ENCODE measurements around the gene TMEM63A.
"Not testable (repeated sequence)": the region's sequence is repeated elsewhere in the genome, so short reads cannot be mapped to it uniquely, and the experiment has no call there.

Gene TMEM63A

DNA sequence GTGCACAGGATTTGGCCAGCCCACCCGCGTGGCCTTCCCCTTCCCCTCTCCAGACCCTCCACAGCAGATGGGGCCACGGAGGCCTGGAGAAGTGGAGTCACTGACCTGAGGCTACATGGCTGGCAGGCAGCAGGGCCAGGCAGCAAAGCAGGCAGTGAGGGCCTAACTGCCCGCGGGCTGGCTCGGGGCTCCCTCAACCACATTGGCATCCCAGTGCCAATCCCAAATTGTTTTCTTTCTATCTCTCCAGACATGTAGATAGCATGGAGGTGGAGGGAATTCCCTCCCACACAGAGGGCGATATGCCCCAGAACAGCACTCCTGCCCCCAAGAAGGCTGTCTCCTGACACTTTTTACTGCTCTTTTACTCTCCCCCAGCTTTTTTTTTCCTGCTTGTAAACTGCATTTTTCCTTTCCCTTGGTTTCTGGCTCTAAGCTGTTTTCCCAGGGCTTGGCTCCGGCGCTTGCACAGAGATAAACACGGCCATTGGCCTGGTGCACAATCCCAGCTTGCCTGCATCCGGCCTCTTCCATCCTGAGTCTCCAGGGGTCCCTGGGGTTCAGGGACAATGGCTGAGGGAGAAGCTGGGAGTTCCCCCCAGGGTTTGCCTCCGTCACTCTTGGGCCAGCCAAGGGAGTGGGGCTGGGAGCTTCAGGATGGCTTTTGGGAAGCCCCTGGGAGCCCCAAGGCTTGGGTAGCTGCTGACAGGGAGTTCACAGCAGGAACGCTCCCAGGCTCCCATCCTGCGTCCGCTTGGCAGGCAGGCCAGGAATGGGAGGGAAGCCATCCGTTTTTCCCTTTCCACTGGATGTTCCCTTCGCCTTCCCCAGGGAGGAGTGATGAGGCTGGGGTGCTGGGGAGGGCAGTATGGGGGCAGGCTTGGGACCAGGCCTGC lies 65.3 kb downstream of the TMEM63A start:
- DNase-seq, result no peak

DNA sequence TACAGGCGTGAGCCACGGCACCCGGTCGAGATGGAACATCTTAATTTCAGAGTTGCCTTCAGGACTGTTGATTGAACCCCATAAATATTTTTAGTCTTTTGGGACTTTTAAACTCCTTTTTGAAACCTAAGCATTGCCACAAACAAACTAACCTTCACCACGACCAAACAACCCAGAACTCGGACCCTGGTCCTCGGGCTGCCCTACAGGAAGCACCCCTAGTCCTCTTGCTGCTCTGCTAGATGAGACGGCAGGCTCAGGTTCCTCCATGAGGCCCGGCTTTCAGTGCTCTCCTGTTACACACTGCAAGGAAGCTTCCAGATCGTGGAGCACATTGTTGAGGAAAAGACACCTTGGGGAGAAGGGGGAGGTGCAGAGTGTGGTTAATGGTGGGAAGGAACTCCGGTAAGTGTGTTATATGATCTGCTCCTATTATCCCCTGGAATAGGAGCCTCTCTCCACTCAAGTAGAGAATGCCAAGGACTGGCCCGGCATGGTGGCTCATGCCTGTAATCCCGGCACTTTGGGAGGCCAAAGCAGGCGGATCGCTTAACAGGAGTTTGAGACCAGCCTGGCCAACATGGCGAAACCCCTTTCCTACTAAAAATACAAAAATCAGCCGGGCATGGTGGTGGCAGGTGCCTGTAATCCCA lies 66.5 kb downstream of the TMEM63A start:
- DNase-seq, result no peak

DNA sequence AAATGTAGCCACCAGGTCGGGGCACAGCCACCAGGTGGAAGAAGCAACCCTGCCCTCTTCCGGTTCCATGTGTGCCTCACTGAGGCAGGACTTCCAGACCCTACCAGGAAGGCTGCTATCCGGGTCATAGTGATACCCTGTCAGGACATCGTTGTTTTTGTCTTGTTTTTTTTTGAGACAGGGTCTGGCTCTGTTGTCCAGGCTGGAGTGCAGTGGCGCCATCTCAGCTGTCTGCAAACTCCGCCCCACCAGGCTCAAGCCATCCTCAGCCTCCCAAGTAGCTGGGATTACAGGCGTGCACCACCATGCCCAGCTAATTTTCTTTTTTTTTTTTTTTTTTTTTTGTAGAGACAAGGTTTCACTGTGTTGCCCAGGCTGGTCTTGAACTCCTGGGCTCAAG lies 67.1 kb downstream of the TMEM63A start:
- not testable (repeated sequence) for DNase-seq

DNA sequence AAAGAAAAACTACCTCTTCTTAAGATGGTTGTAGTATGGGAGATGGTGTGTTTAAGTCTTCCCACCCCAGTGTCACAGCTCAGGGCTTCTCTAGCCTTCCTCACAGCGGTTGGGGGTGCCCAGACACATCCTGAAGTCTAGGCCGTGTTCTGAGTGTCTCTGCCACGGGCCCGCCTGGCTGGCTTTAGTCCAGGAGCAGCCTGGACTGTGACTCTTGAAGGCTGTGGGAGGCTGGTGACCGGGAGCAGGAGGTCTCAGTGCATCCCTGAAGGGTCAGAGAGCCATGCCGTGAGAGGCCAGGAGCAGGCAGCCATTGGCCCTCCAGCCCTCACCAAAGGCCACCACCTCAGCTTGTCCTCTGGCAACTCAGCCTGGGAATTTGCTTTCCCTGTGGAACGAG lies 67.8 kb downstream of the TMEM63A start:
- DNase-seq, result no peak

DNA sequence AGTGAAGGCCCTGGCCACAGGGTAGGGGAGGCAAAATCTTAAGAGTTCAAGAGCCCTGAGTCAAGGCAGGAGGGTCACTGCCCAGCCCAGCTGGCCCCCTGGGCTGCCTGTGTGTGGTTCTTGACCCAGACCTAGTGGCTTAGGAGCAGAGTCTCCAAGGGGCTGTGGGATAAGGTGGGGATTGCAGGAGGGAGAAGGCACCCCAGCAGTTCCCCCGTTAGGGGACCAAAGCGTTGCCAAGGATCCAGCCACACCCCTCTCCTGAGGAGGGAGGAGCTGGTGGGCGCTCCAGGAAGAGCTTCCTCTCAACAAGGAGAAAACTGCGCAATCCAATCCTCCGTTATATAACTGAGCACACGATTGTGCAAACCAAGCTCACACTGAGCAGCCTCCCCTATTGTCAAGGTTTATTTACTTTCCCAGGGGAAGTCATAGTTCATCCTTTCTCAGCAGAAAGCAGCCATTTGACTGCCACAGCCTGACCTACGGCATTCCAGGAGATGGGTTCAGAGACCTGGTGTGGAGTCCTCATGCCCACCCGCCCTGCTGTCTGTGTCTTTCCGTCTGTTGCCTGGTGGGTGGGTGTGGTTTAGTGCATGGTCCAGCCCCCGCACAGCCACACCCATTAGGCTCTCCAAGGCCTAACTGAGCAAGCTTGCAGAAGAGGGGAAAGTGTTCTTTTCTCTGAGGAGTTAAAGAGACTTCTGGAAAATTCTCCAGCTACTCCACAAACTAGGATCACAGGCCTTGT lies 68.8 kb downstream of the TMEM63A start:
- DNase-seq, result no peak

DNA sequence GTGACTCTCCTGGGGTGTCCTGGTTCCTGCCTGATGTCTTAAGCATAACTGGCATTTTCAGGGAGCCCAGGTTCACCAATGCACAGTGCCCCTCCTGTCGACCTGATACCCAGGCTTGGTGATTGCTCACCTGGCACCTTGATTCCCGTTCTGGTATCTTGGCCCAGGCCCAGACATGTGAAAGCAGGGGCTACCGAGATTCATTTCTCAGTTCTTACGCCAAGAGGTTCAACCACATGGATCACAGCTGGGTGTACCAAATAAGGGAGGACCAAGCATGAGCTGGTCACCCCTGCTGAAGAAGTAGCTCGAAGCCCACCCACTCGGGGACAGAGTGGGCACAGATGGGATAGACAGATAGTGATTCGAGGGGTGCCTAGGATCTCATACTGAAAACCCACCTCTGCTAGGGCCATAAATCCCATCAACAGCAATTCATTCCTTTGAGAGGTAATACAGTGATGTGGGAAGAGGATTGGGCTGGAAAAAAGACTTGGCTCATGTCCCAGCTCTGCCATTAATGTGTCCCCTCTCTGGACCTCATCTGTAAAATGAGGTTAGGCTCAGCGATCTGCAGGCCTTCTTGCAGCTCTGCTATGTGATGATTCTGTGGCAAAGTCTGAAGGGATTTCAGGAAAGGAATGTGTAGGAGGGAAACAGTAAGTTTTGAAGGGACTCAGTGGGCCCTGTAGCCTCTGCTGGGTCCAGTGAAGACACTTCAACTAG lies 69.5 kb downstream of the TMEM63A start:
- DNase-seq, result no peak

DNA sequence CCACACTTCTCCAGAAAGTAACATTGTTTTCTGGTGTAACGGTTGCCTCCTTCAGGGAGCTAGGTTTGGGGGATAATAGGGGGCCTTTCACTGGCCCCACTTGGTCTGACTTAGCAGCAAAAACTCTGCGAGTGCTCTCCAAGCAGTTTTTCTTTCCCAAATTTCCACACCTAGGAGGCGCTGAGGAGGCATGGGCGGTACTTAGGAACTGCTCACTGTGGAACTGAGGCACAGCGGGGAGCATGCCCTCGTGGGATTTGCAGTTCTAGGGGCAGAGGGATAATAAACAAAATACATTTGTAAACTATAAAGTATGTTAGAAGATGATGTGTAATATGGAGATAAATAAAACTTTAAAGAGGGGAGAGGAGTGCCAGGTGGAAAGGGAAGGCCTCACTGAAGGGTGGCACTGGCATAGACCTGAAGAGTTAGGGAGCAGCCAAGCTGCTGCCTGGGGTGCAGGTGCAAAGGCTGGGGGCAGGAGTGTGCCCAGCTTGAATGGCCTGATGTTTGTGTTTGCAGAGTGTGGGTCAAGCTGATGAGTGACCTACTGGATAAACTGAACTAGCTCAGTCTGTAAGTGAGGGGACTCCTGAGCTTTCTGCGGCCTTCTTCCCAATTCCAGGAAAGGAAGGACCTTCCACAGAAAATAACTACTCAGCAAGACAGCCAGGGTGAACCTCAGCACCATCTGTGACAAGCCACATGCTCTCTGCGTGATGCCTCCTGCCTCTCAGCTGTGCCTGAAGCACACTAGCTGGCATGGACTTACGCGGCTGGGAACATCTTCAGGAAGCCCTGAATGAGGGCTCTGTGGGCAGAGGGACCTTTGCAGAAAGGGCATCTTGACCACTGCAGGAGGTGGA lies 70.3 kb downstream of the TMEM63A start:
- no peak for DNase-seq

DNA sequence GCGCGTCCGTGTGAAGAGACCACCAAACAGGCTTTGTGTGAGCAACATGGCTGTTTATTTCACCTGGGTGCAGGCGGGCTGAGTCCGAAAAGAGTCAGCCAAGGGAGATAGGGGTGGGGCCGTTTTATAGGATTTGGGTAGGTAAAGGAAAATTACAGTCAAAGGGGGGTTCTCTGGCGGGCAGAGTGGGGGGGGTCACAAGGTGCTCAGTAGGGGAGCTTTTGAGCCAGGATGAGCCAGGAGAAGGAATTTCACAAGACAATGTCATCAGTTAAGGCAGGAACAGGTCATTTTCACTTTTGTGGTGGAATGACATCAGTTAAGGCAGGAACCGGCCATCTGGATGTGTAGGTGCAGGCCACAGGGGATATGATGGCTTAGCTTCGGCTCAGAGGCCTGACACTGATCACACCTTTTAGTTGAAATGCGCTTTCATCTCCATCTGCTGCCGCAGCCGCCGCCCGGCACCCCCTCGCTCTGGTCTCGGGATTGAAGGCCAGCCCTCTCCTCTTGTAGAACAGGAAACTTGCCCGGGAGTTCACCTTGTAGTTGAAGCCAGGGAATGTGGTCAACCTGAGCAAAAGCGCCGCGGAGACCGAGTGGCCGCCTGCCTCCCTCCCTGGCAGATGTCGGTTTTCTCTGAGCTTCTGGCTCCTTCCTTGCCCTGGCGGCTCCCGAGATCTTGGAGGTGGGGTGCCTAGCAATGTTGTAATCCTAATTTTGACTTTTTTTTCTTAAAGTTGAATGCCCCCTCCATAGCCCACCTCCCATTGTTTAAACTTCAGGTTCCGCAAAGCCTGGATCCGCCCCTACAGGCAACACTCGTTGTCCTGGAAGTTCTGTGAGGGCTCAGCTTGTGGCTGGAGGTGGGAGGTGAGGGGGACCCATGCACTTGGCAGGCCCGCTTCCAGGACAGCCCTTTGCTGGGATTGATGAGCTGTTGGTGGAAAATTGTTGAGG lies 71.3 kb downstream of the TMEM63A start:
- DNase-seq, result not testable (repeated sequence)

DNA sequence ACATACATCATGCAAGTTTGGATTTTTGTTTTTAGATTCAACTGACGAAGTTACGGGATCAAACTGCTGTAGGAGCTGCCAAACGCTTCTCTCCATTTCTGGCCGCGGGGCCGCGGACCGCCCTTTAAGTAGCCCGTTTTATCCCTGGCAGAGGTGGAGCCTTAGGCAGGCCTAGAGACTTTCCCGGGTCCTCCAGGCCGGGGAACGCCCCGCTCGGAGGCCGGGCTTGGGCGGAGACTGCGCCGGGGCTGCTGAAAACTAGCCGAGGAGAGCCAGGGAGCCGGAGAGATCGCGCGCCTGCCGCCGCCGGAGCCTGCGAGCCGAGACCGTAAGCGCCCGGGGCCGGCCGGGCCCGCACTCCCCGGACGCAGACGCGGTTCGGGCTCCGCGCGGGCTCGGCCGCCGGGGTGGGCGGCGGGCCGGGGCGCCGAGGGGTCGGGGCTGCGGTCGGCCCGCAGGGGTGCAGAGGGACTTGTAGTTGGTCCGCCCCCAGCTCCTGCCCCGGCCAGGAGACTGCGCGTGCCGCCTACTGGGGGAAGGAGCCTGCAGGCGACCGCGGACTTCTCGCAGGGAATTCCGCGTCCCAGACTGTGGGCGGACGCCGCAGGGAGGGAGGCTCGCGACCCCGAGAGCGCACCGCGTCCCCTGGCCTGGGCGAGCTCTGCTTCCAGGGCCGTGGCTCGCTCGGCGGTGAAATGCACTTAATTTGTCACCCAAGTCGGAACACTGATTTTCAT lies 72.2 kb downstream of the TMEM63A start, which contains the start of gene EPHX1:
TSS of gene EPHX1 (plus strand) at position 283 of the 737 bp plus-strand sequence. CDS start 18,606 bp downstream, outside the sequence.
- DNase-seq, result no peak

DNA sequence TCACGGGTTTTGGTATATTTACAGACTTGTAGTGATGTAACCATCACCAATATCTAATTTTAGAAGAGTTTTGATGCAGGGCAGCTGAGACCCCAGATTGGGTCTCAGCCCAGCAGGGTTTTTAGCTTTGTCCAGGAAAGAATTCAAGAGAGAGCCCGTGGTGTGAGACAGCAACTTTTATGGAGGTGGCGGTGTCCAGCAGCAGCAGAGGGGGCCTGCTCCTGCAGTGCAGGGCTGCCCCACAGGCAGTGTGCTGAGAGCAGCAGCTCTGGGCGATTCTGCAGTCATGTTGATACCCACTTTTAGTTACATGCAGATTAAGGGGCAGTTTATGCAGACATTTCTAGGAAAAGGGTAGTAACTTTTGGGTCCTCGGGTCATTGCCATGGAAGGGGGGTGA lies 74.0 kb downstream of the TMEM63A start:
- DNase-seq, result no peak

DNA sequence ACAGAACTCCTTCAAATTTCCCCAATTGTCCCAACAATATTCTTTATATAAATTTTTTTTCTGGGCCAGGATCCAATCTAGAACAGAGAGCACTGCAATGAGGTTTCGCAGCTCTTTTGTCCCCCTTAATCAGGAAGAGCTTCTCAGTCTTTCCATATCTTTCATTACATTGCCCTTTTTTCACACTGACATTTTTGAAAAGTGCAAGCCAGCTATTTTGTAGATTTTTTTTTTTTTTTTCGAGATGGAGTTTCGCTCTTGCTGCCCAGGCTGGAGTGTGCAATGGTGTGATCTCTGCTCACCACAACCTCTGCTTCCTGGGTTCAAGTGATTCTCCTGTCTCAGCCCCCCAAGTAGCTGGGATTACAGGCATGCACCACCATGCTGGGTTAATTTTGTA lies 75.4 kb downstream of the TMEM63A start:
- not testable (repeated sequence) for DNase-seq

DNA sequence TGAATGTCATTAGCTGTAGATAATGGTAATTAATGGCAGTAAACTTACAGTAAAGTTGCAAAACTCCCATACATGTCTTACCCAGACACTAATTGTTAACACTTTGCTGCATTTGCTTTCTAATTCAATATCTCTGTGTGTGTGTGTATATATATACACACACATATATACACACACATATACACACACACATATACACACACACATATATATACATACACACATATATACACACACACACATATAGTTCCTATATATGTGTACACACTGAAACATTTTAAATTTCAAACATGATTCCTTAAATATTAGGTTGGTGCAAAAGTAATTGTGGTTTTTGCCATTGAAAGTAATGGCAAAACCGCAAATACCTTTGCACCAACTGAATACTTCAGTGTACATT lies 75.9 kb downstream of the TMEM63A start:
- no peak for DNase-seq

DNA sequence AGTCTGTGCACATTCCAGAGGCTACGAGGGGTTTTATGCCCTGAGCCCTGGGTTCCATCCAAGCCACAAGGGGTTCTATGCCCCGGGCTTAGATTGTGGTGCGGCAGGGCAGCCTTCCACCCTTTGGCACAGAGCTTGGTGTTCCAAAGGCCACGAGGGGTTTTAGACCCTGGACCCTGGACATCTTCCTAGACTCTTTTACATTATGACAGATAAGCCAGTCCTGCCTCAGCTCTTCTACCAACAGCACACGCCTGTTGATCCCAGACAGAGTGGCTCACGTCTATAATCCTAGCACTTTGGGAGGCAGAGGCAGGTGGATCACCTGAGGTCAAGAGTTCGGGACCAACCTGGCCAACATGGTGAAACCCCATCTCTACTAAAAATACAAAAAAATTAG lies 81.0 kb downstream of the TMEM63A start:
- not testable (repeated sequence) for DNase-seq

DNA sequence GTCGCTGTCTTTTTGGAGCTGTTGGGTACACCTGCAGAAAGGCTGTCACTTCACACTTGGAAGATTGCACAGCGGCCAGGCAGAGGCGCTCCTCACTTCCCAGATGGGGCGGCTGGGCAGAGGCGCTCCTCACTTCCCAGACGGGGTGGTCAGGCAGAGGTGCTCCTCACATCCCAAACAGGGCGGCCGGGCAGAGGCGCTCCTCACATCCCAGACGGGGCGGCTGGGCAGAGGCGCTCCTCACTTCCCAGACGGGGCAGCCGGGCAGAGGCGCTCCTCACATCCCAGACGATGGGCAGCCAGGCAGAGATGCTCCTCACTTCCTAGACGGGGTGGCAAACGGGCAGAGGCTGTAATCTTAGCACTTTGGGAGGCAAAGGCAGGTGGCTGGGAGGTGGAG lies 86.1 kb downstream of the TMEM63A start:
- not testable (repeated sequence) for DNase-seq

All from NK-92 treated with Interleukin-12 subunit alpha and Interleukin-12 subunit beta, amount 100 ng/mL, for 24 hours (cell line).